K562 (cell line): ENCODE data around the gene HMCN2. TPM values are rescaled to one million over a fixed set of nuclear protein-coding genes. Genes with fewer than 3 reads are reported as not detected.

Source experiments
- ATAC-seq: fragments of 200-7000 bp; cut with Tn5 transposase; 3 replicates; pipeline ENCODE4 v1.9.1; 2020; ENCODE audit warnings: moderate library complexity
- BruUV-seq: library from RNA; stranded (reverse); fragments of 400-500 nt; replicated peaks from 2 replicates; lab custom pipeline; 2021; lab: Mats Ljungman, UMichigan
- CTCF ChIA-PET: fragments of 300-600 bp; formaldehyde crosslinking; extraction: SDS; loops from one replicate; lab custom pipeline; 2021; ENCODE audit warnings: low intra/inter-chr PET ratio; lab: Yijun Ruan, JAX
- POLR2A ChIA-PET: fragments of 300-600, 350-650 bp; sonication (Branson Sonifier 250); formaldehyde crosslinking; extraction: SDS; loops from one replicate; lab custom pipeline; 2021; ENCODE audit warnings: antibody characterized with exemption, inconsistent platforms; lab: Yijun Ruan, JAX
- DNase-seq, 4 experiments: peaks; one replicate each; pipeline versions ENCODE4 v3.0.0 to v3.0.0-alpha.2; 2011 to 2018; ENCODE audit warnings: low spot score in 3 of 4, mixed read lengths in 3 of 4; ENCODE audit errors: extremely low read depth in 1 of 4
- FAIRE-seq: peaks from 2 replicates; lab custom pipeline; 2011; peaks lifted over from hg19 to GRCh38; lab: Jason Lieb, UNC
- H2AFZ ChIP-seq: 2 replicates; pipeline ENCODE4 v1.6.0; 2011; ENCODE audit warnings: low read depth, low read length, control low read depth, inconsistent platforms
- H3K27ac ChIP-seq: fragments of 200-600 bp; 3 replicates; pipeline ENCODE4 v1.8.0; 2011; ENCODE audit warnings: low read depth, mild to moderate bottlenecking, control low read depth, inconsistent platforms, low read length, moderate library complexity, mixed read lengths; ENCODE audit errors: extremely low read depth
- H3K27me3 ChIP-seq, 2 experiments: fragments of 300-600 bp in 1 of 2; 2 replicates in 1 of 2; 3 replicates in 1 of 2; pipeline versions ENCODE4 v1.6.0 to v1.8.0; 2011; ENCODE audit warnings: inconsistent platforms in 2 of 2, low read length in 2 of 2, mild to moderate bottlenecking in 1 of 2, mixed read lengths in 1 of 2, moderate library complexity in 1 of 2; ENCODE audit not compliant: control insufficient read depth in 2 of 2, insufficient read depth in 2 of 2
- H3K36me3 ChIP-seq: fragments of 300-600 bp; 3 replicates; pipeline ENCODE4 v1.8.0; 2011; ENCODE audit warnings: mild to moderate bottlenecking, low read length, inconsistent platforms; ENCODE audit not compliant: control insufficient read depth, insufficient read depth
- H3K4me1 ChIP-seq, 2 experiments: fragments of 200-600 bp in 1 of 2; replicated peaks in 1 of 2; 2 replicates in 1 of 2; 3 replicates in 1 of 2; pipeline versions ENCODE4 v1.5.1 to v1.8.0; 2011; ENCODE audit warnings: inconsistent platforms in 2 of 2, low read length in 2 of 2, mild to moderate bottlenecking in 1 of 2, mixed read lengths in 1 of 2, moderate library complexity in 1 of 2; ENCODE audit not compliant: control insufficient read depth in 2 of 2, insufficient read depth in 2 of 2
- H3K4me2 ChIP-seq: 2 replicates; pipeline ENCODE4 v1.6.1; 2011; ENCODE audit warnings: low read length, control low read depth, inconsistent platforms, mixed read lengths; ENCODE audit not compliant: insufficient read depth
- H3K4me3 ChIP-seq: fragments of 200-600 bp; sonication (generic), shearing (Covaris generic); 2 replicates; pipeline ENCODE4 v1.5.1; 2016; ENCODE audit warnings: control low read depth, inconsistent platforms
- H3K79me2 ChIP-seq: fragments of 200-600 bp; 3 replicates; pipeline ENCODE4 v1.8.0; 2011; ENCODE audit warnings: low read length, inconsistent platforms; ENCODE audit not compliant: control insufficient read depth, insufficient read depth
- H3K9ac ChIP-seq, 2 experiments: 2 replicates each; pipeline versions ENCODE4 v1.6.0 to v1.6.1; 2011; ENCODE audit warnings: low read depth in 2 of 2, low read length in 2 of 2, control low read depth in 1 of 2, inconsistent platforms in 1 of 2, mild to moderate bottlenecking in 1 of 2, mixed read lengths in 1 of 2; ENCODE audit not compliant: insufficient read depth in 1 of 2
- H3K9me1 ChIP-seq: one replicate; pipeline ENCODE4 v1.6.0; 2011; ENCODE audit warnings: inconsistent platforms, mild to moderate bottlenecking, low read length, moderate library complexity; ENCODE audit not compliant: control insufficient read depth, insufficient read depth
- H3K9me3 ChIP-seq: replicated peaks from 2 replicates; pipeline ENCODE4 v1.5.1; 2011; ENCODE audit warnings: low read depth, low read length, inconsistent platforms; ENCODE audit not compliant: control insufficient read depth, insufficient read depth
- H4K20me1 ChIP-seq: replicated peaks from 2 replicates; pipeline ENCODE4 v1.6.1; 2011; ENCODE audit warnings: low read length, inconsistent platforms, mixed read lengths; ENCODE audit not compliant: control insufficient read depth, insufficient read depth
- ARID3B ChIP-seq: fragments of 250-450 bp; sonication (Bioruptor Pico); IDR thresholded peaks from 2 replicates; pipeline ENCODE4 v1.4.0; 2020; ENCODE audit warnings: borderline replicate concordance
- MAFF ChIP-seq: IDR thresholded peaks from 2 replicates; pipeline ENCODE4 v1.6.1; 2012; ENCODE audit warnings: low read length, improper control_type of control experiment
- MECOM ChIP-seq: fragments of 250-450 bp; sonication (Bioruptor Pico); IDR thresholded peaks from 2 replicates; pipeline ENCODE4 v1.8.0; 2022; ENCODE audit warnings: inconsistent platforms
- NFXL1 ChIP-seq: fragments of 450-650 bp; formaldehyde crosslinking; IDR thresholded peaks from 2 replicates; pipeline ENCODE4 v1.4.0; 2021; ENCODE audit warnings: mild to moderate bottlenecking
- SMARCE1 ChIP-seq: fragments of 450-650 bp; IDR thresholded peaks from 2 replicates; pipeline ENCODE4 v1.7.1; 2016; ENCODE audit warnings: mild to moderate bottlenecking
- ZNF239 ChIP-seq: fragments of 250-450 bp; sonication (Bioruptor Pico); IDR thresholded peaks from 2 replicates; pipeline ENCODE4 v1.4.0; 2020; ENCODE audit warnings: mild to moderate bottlenecking
- ZNF444 ChIP-seq: fragments of 250-450 bp; sonication (Bioruptor Pico); IDR thresholded peaks from 2 replicates; pipeline ENCODE4 v1.4.0; 2020; ENCODE audit warnings: mild to moderate bottlenecking, moderate library complexity
- WGBS: fragments of 100-300 bp; shearing (Covaris generic); methylation state at CpG from one replicate; pipeline ENCODE4 v1.1.6; 2016; ENCODE audit warnings: low coverage, mixed read lengths; ENCODE audit not compliant: insufficient coverage; ENCODE audit errors: missing lambda C conversion rate; 5-methylcytosine and 5-hydroxymethylcytosine counted together
- in situ Hi-C: fragments of 300-500 bp; cut with MboI; formaldehyde crosslinking; loops from 4 replicates; pipeline ENCODE4 v1.15.0; 2018; ENCODE audit warnings: inconsistent platforms, mixed read lengths
- intact Hi-C: fragments of 100-400 bp; cut with micrococcal nuclease; formaldehyde crosslinking; loops from 2 replicates; pipeline ENCODE4 v1.14.2; 2022
- polyA plus RNA-seq, 8 experiments: library from polyadenylated mRNA; depleted of rRNA in 4 of 8; stranded (reverse) in 5 of 8; unstranded in 3 of 8; fragments of >200 nt; fragmentation: Nextera tagmentation in 2 of 8; fragmentation: Illumina TruSeq in 1 of 8; extraction: Ambion mirVana in 2 of 8; extraction: Trizol in 1 of 8; gene quantifications; 2 replicates each; pipeline versions ENCODE4 v1.2.1 to v1.2.3, GENCODE V29; 2011 to 2014; ENCODE audit warnings: inconsistent platforms in 1 of 8, missing spikeins in 1 of 8
- total RNA-seq, 7 experiments: library from RNA; depleted of rRNA in 6 of 7; stranded (reverse); fragments of >200 nt in 6 of 7; fragmentation: Illumina TruSeq in 2 of 7; extraction: Trizol in 2 of 7; gene quantifications; 2 replicates each; pipeline versions ENCODE4 v1.2.1 to v1.2.3, GENCODE V29; 2011 to 2021; ENCODE audit warnings: low replicate concordance in 1 of 7
- TF ChIP-seq, protein P1 (sequence below), 2 experiments: IDR thresholded peaks; 2 replicates each; pipeline ENCODE4 v1.6.1; 2011; ENCODE audit warnings: borderline replicate concordance in 1 of 2, control low read depth in 1 of 2, low read depth in 1 of 2, low read length in 1 of 2, mild to moderate bottlenecking in 1 of 2, mixed read lengths in 1 of 2, moderate library complexity in 1 of 2; ENCODE audit not compliant: insufficient read depth in 1 of 2, insufficient read length in 1 of 2, poor library complexity in 1 of 2, severe bottlenecking in 1 of 2; ENCODE audit errors: extremely low read depth in 1 of 2
- TF ChIP-seq, protein P2 (sequence below), 2 experiments: fragments of 450-650 bp in 1 of 2; sonication (generic) in 1 of 2; formaldehyde crosslinking in 1 of 2; IDR thresholded peaks in 1 of 2; conservative IDR thresholded peaks in 1 of 2; 2 replicates each; pipeline versions ENCODE4 v1.6.1 to v1.8.1; 2016 to 2023; ENCODE audit warnings: mild to moderate bottlenecking in 2 of 2, moderate library complexity in 2 of 2, inconsistent platforms in 1 of 2, missing genetic modification reagents in 1 of 2

HMCN2 gene
- total and polyA plus RNA-seq, 9 of the 15 experiments (the other 6 are each of a cell fraction or from before 2014, with no cell fraction given), result 0.01 TPM; not detected in 8

DNA sequence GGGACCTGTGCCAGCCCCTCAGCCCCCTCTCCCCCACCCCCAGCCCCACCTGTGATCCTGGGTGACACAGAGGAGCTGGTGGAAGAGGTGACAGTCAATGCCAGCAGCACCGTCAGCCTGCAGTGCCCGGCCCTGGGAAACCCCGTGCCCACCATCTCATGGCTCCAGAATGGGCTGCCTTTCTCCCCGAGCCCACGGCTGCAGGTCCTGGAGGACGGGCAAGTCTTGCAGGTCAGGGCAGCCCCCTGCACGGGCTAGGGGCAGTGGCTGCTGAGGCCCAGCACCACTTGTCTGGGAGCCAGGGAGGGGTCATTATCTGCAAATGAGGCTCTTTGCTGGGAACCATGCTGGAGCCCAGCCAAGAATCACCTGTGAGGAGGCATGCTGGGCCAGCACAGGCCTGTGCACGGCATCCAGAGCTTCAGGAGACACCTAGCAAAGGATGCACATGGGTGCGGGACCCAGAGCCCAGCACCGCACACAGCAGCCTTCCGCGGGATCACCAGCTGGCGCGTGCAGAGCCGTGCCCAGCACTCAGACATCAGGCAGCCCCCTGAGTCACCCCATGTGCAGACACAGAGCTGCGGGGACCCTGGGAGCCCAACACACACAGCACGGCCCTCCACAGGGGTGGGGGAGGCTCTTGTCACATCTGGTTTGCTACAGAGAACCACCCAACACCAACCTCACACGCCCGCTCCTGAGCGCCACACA is 117.2 kb downstream of the HMCN2 start (continued):
- TF ChIP-seq SMARCE1 (no peak), ZNF239 (no peak), MECOM (CRISPR knock-in tag) (no peak), ZNF444 (CRISPR knock-in tag) (no peak), MAFF (no peak), NFXL1 (CRISPR knock-in tag) (no peak), ARID3B (no peak)
- TF ChIP-seq, protein P1, sequence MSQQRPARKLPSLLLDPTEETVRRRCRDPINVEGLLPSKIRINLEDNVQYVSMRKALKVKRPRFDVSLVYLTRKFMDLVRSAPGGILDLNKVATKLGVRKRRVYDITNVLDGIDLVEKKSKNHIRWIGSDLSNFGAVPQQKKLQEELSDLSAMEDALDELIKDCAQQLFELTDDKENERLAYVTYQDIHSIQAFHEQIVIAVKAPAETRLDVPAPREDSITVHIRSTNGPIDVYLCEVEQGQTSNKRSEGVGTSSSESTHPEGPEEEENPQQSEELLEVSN (IDR thresholded peaks at IDR 0.05; ENCODE audit: borderline replicate concordance in 1 of 2, extremely low read depth in 1 of 2, insufficient read depth in 1 of 2, insufficient read length in 1 of 2, low read depth in 1 of 2, low read length in 1 of 2, poor library complexity in 1 of 2, severe bottlenecking in 1 of 2), result no peak

DNA sequence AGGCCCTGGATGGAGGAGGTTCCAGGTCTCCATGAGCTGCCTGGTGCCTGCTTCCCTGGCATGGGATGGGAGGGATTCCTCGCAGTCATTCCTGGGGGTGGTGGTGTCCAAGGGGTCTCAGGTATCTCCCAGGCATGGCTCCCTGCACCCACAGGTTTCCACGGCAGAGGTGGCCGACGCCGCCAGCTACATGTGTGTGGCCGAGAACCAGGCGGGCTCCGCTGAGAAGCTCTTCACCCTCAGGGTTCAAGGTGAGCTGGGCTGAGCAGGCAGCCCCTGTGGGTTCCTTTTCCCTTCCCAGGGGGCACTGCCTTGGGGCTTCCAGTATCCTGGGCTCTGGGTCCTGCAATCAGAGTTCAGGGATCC is 117.8 kb downstream of the HMCN2 start:
- no peak overlapping the region for H3K27ac ChIP-seq
- H2AFZ ChIP-seq, result no peak overlapping the region
- H3K4me3 ChIP-seq, result no peak overlapping the region
- DNase-seq (no peak), ATAC-seq (no peak), FAIRE-seq (no peak)
- peaks cover 27 to 82% of the 10 kb centered on the region in 2 experiments for H3K27me3 ChIP-seq
- ChIA-PET POLR2A (interaction anchor here (1.4 kb wide), 1 partner anchor 15 kb away, joined by 4 read pairs; no protein-coding TSS in a partner anchor), CTCF (no interaction called here)
- 2% methylated on average over 8 of the region's 8 CpGs for WGBS
- no peaks in the 10 kb centered on the region for H3K9me3 ChIP-seq
- no TSS peak for BruUV-seq
- no peak overlapping the region for H3K9ac ChIP-seq
- intact Hi-C loops, result no loop called here
- H3K9me1 ChIP-seq, result no peaks in the 10 kb centered on the region
- no peak overlapping the region for H3K4me2 ChIP-seq
- peaks cover 0 to 14% of the 10 kb centered on the region in 2 experiments; a peak in 2 of 5 replicates for H3K4me1 ChIP-seq
- in situ Hi-C loops, result no loop called here
- H4K20me1 ChIP-seq, result peaks cover 10% of the 10 kb centered on the region
- no peaks in the 10 kb centered on the region for H3K79me2 ChIP-seq
- no peaks in the 10 kb centered on the region for H3K36me3 ChIP-seq
- TF ChIP-seq, protein P2, sequence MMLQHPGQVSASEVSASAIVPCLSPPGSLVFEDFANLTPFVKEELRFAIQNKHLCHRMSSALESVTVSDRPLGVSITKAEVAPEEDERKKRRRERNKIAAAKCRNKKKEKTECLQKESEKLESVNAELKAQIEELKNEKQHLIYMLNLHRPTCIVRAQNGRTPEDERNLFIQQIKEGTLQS (IDR thresholded peaks at IDR 0.05), result no peak
- TF ChIP-seq, protein P2 (CRISPR knock-in tag; conservative IDR thresholded peaks at IDR 0.05), result no peak
